Right atrium auricular region (tissue), 2 donors: ENCODE results near the gene RNF126. TPM values are rescaled to one million over a fixed set of nuclear protein-coding genes. Genes with fewer than 3 reads are reported as not detected.

Source experiments
- DNase-seq: peaks from one replicate; pipeline ENCODE4 v3.0.0-alpha.2; 2019; ENCODE audit warnings: low spot score
- H3K27ac ChIP-seq, 2 donors: fragments of 200-600 bp; sonication (generic); 1 replicate in 1 of 2; 2 replicates in 1 of 2; pipeline ENCODE4 v1.5.1; 2016 to 2019
- H3K27me3 ChIP-seq, 2 donors: fragments of 200-600 bp; sonication (generic); one replicate each; pipeline versions ENCODE4 v1.5.1 to v1.6.0; 2017 to 2019
- H3K36me3 ChIP-seq: fragments of 200-600 bp; sonication (generic); one replicate; pipeline ENCODE4 v1.5.1; 2016
- H3K4me1 ChIP-seq, 2 donors: fragments of 200-600 bp; sonication (generic); one replicate each; pipeline versions ENCODE4 v1.5.1 to v1.6.0; 2017 to 2019
- H3K4me3 ChIP-seq, 2 donors: fragments of 200-600 bp; sonication (generic); 1 replicate in 1 of 2; 2 replicates in 1 of 2; pipeline ENCODE4 v1.5.1; 2017 to 2019; ENCODE audit warnings: mild to moderate bottlenecking in 1 of 2, moderate library complexity in 1 of 2
- H3K9me3 ChIP-seq, 2 donors: fragments of 200-600 bp; sonication (generic); one replicate each; pipeline ENCODE4 v1.5.1; 2019
- CTCF ChIP-seq, 2 donors: fragments of 200-600 bp; sonication (generic); IDR thresholded peaks; one replicate each; pipeline ENCODE4 v1.5.1; 2019; ENCODE audit warnings: antibody characterized with exemption in 2 of 2
- total RNA-seq, 2 donors: library from RNA; depleted of rRNA; stranded (reverse); fragments of >200 nt; gene quantifications; one replicate each; pipeline ENCODE4 v1.1.0, GENCODE V29; 2016

The RNF126 gene
- total RNA-seq, 2 donors from 2014 or later = 53.3 to 68.5 TPM

GRCh38 chr19:613732-614567 is 49.1 kb downstream of the RNF126 start:
- Histone ChIP-seq H3K4me1 (peaks cover 0 to 3% of the 10 kb centered on the region in 2 donors), H3K27me3 (no peaks in the 10 kb centered on the region), H3K9me3 (no peaks in the 10 kb centered on the region), H3K36me3 (peaks cover 22% of the 10 kb centered on the region), H3K27ac (no peak overlapping the region), H3K4me3 (no peak overlapping the region)
- no peak for DNase-seq
- no peak for TF ChIP-seq CTCF (IDR thresholded peaks at IDR 0.05)

GRCh38 chr19:612941-613340 is 50.1 kb downstream of the RNF126 start:
- H3K9me3 ChIP-seq = no peaks in the 10 kb centered on the region
- TF ChIP-seq CTCF (IDR thresholded peaks at IDR 0.05) = no peak
- DNase-seq = no peak

GRCh38 chr19:611481-611868 is 51.5 kb downstream of the RNF126 start:
- TF ChIP-seq CTCF (IDR thresholded peaks at IDR 0.05) = no peak
- Histone ChIP-seq H3K36me3 (no peaks in the 10 kb centered on the region), H3K9me3 (no peaks in the 10 kb centered on the region), H3K27ac (no peak overlapping the region), H3K27me3 (no peaks in the 10 kb centered on the region), H3K4me3 (no peak overlapping the region), H3K4me1 (peaks cover 0 to 3% of the 10 kb centered on the region in 2 donors)
- DNase-seq = no peak

More at GRCh38 chr19:612941-613340, 50.1 kb downstream of the RNF126 start:
- Histone ChIP-seq H3K4me3 (no peak overlapping the region), H3K4me1 (peaks cover 0 to 3% of the 10 kb centered on the region in 2 donors), H3K27me3 (no peaks in the 10 kb centered on the region), H3K36me3 (peaks cover 12% of the 10 kb centered on the region), H3K27ac (no peak overlapping the region)

DNA sequence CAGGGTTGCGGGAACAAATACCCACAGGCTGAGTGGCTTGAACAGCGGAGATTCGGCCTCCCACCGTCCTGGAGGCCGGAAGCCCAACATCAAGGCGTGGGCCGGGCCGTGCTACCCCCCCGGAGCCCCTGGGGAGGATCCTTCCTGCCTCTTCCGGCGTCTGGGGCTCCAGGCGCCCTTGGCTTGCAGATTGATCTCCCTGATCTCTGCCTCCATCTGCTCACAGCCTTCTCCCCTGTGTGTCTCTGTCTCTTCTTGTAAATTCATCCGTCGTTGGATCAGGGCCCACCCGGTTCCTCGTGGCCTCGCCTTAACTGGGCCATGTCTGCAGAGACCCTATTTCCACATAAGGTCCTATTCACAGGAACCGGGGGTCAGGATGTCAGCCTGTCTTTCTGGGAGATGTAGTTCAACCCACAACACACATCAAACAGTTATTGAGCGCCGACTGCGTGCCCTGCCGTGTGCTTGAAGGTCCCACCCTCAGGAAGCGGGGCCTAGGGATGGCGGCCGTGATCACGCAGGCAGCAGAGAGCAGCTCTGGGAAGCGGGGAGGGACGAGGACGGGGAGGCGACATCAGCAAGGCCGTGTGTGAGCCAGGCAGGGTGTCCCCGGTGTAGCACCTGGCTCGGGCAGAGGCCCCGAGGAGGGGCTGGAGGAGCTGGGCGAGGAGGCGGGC is 52.1 kb downstream of the RNF126 start:
- Histone ChIP-seq H3K4me3 (peak overlapping the region in 1 of 2 donors; percentile 25), H3K27ac (peak overlapping the region; percentile 13 to 35), H3K4me1 (peaks cover 0 to 3% of the 10 kb centered on the region in 2 donors), H3K36me3 (no peaks in the 10 kb centered on the region), H3K27me3 (no peaks in the 10 kb centered on the region), H3K9me3 (no peaks in the 10 kb centered on the region)
- no peak for TF ChIP-seq CTCF (IDR thresholded peaks at IDR 0.05)
- no peak for DNase-seq

GRCh38 chr19:610071-610800 is 52.8 kb downstream of the RNF126 start:
- no peak for TF ChIP-seq CTCF (IDR thresholded peaks at IDR 0.05)
- no peaks in the 10 kb centered on the region for H3K9me3 ChIP-seq
- no peaks in the 10 kb centered on the region for H3K27me3 ChIP-seq
- H3K4me3 ChIP-seq = peak overlapping the region in 1 of 2 donors; percentile 25
- H3K4me1 ChIP-seq = peaks cover 0 to 3% of the 10 kb centered on the region in 2 donors
- no peaks in the 10 kb centered on the region for H3K36me3 ChIP-seq
- peak overlapping the region; percentile 13 to 35 for H3K27ac ChIP-seq
- no peak for DNase-seq
